H1 (cell line): ENCODE measurements around the gene TEKT1. TPM values are rescaled to one million over a fixed set of nuclear protein-coding genes. Genes with fewer than 3 reads are reported as not detected.

Experiments used
- CBX5 ChIP-seq: fragments of 300-800, 300-1000 bp; sonication (generic); IDR thresholded peaks from 2 replicates; pipeline ENCODE4 v1.7.1; 2016; ENCODE audit warnings: antibody characterized with exemption, low read length, low read depth
- CREB1 ChIP-seq: IDR thresholded peaks from 2 replicates; pipeline ENCODE4 v1.6.1; 2012; ENCODE audit warnings: inconsistent platforms
- KDM4A ChIP-seq: IDR thresholded peaks from one replicate; pipeline ENCODE4 v1.7.1; 2012; ENCODE audit warnings: low read depth, mild to moderate bottlenecking, moderate library complexity, low read length, inconsistent platforms; ENCODE audit not compliant: severe bottlenecking
- POU5F1 ChIP-seq: IDR thresholded peaks from 2 replicates; pipeline ENCODE4 v1.6.1; 2011; ENCODE audit warnings: low read depth, mild to moderate bottlenecking, low read length, moderate library complexity
- TAF7 ChIP-seq: optimal IDR thresholded peaks from 2 replicates; pipeline ENCODE3; 2011; ENCODE audit warnings: low read depth, mild to moderate bottlenecking, inconsistent platforms, low read length, moderate library complexity, borderline replicate concordance
- TBP ChIP-seq: IDR thresholded peaks from 2 replicates; pipeline ENCODE4 v1.6.1; 2011; ENCODE audit warnings: low read depth, low read length, improper control_type of control experiment
- polyA plus RNA-seq, 7 experiments: library from polyadenylated mRNA; depleted of rRNA in 3 of 7; stranded (reverse) in 5 of 7; unstranded in 2 of 7; fragments of >200 nt in 5 of 7; fragments of 200-250 nt in 2 of 7; gene quantifications; 1 replicate in 5 of 7; 2 replicates in 1 of 7; 4 replicates in 1 of 7; pipeline versions ENCODE4 v1.2.1 to v1.2.3, GENCODE V29; 2011 to 2013; ENCODE audit warnings: missing spikeins in 2 of 7, mixed read lengths in 2 of 7
- total RNA-seq: library from RNA; stranded (reverse); fragmentation: NEBNext Ultra II Directional; extraction: Animal tissue kit (Norgen Biotek cat#: 25700); gene quantifications from 2 replicates; pipeline ENCODE4 v1.2.1, GENCODE V29; 2021
- TF ChIP-seq, protein P1 (sequence below): fragments of 300-600 bp; sonication (generic); IDR thresholded peaks from 2 replicates; pipeline ENCODE4 v1.7.1; 2012; ENCODE audit warnings: low read length, moderate library complexity, mild to moderate bottlenecking, inconsistent platforms; ENCODE audit not compliant: insufficient replicate concordance

Gene TEKT1
- total and polyA plus RNA-seq, 2 of the 8 experiments (the other 6 are each of a cell fraction or from before 2014, with no cell fraction given), result not detected

DNA sequence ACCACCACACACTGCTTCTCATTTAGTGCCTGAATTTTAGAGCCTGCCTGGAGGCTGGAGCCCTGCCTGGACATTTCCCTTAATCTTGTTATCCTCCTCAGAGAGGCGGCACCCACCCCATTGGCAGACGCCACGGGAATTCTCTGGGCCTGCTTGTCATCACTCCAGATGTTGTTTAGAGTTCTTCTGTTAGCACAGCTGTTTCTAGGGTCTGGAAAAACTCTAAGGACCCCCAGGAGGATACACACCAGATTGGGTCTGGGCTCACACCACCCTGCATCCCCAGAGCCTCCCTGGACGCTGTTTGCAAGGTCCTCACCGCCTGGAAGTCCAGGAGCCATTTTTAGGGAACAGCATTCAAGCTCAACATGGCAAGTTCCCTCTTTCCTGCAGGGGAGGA is 76.2 kb downstream of the TEKT1 start (continued):
- TF ChIP-seq, protein P1, sequence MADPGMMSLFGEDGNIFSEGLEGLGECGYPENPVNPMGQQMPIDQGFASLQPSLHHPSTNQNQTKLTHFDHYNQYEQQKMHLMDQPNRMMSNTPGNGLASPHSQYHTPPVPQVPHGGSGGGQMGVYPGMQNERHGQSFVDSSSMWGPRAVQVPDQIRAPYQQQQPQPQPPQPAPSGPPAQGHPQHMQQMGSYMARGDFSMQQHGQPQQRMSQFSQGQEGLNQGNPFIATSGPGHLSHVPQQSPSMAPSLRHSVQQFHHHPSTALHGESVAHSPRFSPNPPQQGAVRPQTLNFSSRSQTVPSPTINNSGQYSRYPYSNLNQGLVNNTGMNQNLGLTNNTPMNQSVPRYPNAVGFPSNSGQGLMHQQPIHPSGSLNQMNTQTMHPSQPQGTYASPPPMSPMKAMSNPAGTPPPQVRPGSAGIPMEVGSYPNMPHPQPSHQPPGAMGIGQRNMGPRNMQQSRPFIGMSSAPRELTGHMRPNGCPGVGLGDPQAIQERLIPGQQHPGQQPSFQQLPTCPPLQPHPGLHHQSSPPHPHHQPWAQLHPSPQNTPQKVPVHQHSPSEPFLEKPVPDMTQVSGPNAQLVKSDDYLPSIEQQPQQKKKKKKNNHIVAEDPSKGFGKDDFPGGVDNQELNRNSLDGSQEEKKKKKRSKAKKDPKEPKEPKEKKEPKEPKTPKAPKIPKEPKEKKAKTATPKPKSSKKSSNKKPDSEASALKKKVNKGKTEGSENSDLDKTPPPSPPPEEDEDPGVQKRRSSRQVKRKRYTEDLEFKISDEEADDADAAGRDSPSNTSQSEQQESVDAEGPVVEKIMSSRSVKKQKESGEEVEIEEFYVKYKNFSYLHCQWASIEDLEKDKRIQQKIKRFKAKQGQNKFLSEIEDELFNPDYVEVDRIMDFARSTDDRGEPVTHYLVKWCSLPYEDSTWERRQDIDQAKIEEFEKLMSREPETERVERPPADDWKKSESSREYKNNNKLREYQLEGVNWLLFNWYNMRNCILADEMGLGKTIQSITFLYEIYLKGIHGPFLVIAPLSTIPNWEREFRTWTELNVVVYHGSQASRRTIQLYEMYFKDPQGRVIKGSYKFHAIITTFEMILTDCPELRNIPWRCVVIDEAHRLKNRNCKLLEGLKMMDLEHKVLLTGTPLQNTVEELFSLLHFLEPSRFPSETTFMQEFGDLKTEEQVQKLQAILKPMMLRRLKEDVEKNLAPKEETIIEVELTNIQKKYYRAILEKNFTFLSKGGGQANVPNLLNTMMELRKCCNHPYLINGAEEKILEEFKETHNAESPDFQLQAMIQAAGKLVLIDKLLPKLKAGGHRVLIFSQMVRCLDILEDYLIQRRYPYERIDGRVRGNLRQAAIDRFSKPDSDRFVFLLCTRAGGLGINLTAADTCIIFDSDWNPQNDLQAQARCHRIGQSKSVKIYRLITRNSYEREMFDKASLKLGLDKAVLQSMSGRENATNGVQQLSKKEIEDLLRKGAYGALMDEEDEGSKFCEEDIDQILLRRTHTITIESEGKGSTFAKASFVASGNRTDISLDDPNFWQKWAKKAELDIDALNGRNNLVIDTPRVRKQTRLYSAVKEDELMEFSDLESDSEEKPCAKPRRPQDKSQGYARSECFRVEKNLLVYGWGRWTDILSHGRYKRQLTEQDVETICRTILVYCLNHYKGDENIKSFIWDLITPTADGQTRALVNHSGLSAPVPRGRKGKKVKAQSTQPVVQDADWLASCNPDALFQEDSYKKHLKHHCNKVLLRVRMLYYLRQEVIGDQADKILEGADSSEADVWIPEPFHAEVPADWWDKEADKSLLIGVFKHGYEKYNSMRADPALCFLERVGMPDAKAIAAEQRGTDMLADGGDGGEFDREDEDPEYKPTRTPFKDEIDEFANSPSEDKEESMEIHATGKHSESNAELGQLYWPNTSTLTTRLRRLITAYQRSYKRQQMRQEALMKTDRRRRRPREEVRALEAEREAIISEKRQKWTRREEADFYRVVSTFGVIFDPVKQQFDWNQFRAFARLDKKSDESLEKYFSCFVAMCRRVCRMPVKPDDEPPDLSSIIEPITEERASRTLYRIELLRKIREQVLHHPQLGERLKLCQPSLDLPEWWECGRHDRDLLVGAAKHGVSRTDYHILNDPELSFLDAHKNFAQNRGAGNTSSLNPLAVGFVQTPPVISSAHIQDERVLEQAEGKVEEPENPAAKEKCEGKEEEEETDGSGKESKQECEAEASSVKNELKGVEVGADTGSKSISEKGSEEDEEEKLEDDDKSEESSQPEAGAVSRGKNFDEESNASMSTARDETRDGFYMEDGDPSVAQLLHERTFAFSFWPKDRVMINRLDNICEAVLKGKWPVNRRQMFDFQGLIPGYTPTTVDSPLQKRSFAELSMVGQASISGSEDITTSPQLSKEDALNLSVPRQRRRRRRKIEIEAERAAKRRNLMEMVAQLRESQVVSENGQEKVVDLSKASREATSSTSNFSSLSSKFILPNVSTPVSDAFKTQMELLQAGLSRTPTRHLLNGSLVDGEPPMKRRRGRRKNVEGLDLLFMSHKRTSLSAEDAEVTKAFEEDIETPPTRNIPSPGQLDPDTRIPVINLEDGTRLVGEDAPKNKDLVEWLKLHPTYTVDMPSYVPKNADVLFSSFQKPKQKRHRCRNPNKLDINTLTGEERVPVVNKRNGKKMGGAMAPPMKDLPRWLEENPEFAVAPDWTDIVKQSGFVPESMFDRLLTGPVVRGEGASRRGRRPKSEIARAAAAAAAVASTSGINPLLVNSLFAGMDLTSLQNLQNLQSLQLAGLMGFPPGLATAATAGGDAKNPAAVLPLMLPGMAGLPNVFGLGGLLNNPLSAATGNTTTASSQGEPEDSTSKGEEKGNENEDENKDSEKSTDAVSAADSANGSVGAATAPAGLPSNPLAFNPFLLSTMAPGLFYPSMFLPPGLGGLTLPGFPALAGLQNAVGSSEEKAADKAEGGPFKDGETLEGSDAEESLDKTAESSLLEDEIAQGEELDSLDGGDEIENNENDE, result no peak
- TF ChIP-seq TBP (no peak), TAF7 (no peak), CREB1 (no peak), KDM4A (no peak), CBX5 (no peak), POU5F1 (no peak)
